ENCODE data around the gene KAZN. TPM values are rescaled to one million over a fixed set of nuclear protein-coding genes. Genes with fewer than 3 reads are reported as not detected.

KAZN gene
- total and polyA plus RNA-seq, 4 donors, result 4.4 to 19.3 (median 9.6) TPM

DNA sequence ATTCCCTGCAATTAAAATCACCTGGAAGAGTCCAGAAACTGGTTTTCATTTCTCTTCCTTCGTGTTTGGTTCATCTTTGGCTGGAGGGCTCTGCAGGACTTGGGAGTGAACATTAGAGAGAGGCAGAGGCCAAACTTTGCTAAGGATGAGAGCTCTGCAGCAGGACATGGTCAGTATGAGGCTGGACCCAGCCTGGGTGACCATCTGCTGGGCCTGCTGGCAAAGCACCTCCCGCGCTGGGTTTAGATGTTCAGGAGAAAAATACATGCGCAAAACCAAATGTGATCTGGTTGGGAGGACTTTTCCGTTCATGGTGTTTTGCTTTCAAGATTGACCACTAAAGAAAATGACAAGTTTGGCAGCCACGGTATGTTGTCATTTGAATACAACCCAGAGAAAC is 15.9 kb downstream of the KAZN start:
- H3K27me3 ChIP-seq (ENCODE audit: control insufficient read depth in 1 of 2, insufficient read depth in 2 of 2, low read length in 1 of 2), result no peaks in the 10 kb centered on the region

DNA sequence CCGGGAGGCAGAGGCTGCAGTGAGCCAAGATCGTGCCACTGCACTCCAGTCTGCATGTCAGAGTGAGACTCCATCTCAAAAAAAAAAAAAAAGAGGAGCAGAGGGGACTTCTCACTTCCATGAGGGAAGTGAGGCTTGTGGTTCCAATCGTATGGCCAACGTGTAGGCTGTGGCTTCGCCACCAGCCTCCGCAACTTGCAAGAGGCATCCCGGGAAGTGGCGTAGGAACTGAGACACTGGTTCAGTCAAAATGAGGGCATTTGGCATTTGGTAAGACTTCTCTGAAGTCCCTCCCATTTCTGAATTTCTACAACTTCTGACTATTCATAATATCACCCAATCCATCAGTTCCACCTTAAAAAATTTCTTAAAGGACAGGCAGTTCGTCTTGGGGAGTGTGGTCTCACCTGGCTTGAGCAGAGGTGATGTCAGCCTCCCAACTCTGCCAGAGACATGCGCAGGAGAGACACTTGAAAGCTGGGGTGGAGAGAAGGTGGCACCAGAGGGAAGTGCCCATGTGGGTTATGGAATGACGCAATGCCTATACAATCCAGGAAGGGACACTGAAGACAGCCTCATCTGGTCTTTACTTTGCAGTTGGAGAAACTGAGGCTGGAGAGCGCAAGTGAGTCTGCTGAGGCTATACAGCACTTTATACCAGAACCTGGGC is 17.2 kb downstream of the KAZN start:
- H3K27ac ChIP-seq (ENCODE audit: low read depth in 1 of 2, low read length in 2 of 2), result no peak overlapping the region
- ATAC-seq (ENCODE audit: low FRiP score) (no peak), DNase-seq (no peak)
- H3K36me3 ChIP-seq (ENCODE audit: control insufficient read depth in 1 of 2, insufficient read depth in 2 of 2, low read length in 1 of 2), result no peaks in the 10 kb centered on the region
- WGBS, 2 donors, result 85 to 89% methylated on average over 12 of the region's 12 CpGs
- H3K27me3 ChIP-seq (ENCODE audit: control insufficient read depth in 1 of 2, insufficient read depth in 2 of 2, low read length in 1 of 2), result no peaks in the 10 kb centered on the region
- no peaks in the 10 kb centered on the region for H3K4me1 ChIP-seq (ENCODE audit: control insufficient read depth in 1 of 2, insufficient read depth in 2 of 2, low read length in 2 of 2)
- no peak overlapping the region for H3K4me3 ChIP-seq (ENCODE audit: low read length in 2 of 2)
- peaks cover 4% of the 10 kb centered on the region for H3K9me3 ChIP-seq (ENCODE audit: control insufficient read depth, low read length)
- intact Hi-C loops (cut with DNase I), result no loop called here

More for the DNA sequence above, 15.9 kb downstream of the KAZN start:
- Histone ChIP-seq H3K27ac (ENCODE audit: low read depth in 1 of 2, low read length in 2 of 2) (no peak overlapping the region), H3K4me1 (ENCODE audit: control insufficient read depth in 1 of 2, insufficient read depth in 2 of 2, low read length in 2 of 2) (no peaks in the 10 kb centered on the region), H3K4me3 (ENCODE audit: low read length in 2 of 2) (no peak overlapping the region), H3K9me3 (ENCODE audit: control insufficient read depth, low read length) (peaks cover 4% of the 10 kb centered on the region), H3K36me3 (ENCODE audit: control insufficient read depth in 1 of 2, insufficient read depth in 2 of 2, low read length in 1 of 2) (no peaks in the 10 kb centered on the region)
- DNase-seq, result no peak
- WGBS, 2 donors, result 89 to 94% methylated on average over 6 of the region's 6 CpGs
- intact Hi-C loops (cut with DNase I), result no loop called here
- ATAC-seq (ENCODE audit: low FRiP score), result no peak

DNA sequence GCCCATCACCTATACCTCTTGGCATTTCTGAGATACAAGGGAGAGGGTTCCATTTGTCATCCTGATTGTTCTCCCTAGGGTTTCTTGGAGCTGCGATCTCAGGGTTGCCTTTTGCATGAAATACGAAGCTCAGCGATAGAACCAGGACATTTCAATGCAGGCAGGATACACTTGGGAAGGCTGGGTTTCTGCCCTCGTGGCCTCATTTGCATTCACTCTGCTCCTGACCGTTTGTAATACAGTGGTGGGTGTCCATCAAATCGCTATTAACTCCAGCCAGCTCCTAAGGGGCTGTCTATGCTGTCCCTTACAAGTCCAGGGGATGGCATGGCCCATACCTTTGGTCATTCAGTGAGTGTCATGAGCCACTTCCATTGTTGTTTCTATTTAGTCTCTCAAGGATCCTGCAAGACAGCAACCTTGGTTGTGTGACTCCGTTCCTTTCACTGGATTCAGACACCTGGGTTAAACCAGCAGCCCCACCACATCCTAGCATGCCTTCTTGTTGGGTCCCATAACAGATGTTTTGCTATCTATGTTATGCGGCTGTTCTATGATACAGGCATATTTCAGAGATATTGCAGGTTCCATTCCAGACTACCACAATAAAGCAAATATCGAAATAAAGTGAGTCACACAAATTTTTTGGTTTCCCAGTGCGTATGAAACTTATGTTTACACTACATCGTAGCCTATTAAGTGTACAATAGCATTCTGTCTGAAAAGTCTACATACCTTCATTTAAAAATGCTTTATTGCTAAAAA is 18.3 kb downstream of the KAZN start:
- no peak for DNase-seq
- Histone ChIP-seq H3K36me3 (ENCODE audit: control insufficient read depth in 1 of 2, insufficient read depth in 2 of 2, low read length in 1 of 2) (no peaks in the 10 kb centered on the region), H3K4me3 (ENCODE audit: low read length in 2 of 2) (no peak overlapping the region), H3K27ac (ENCODE audit: low read depth in 1 of 2, low read length in 2 of 2) (no peak overlapping the region), H3K9me3 (ENCODE audit: control insufficient read depth, low read length) (peaks cover 4% of the 10 kb centered on the region), H3K27me3 (ENCODE audit: control insufficient read depth in 1 of 2, insufficient read depth in 2 of 2, low read length in 1 of 2) (no peaks in the 10 kb centered on the region), H3K4me1 (ENCODE audit: control insufficient read depth in 1 of 2, insufficient read depth in 2 of 2, low read length in 2 of 2) (no peaks in the 10 kb centered on the region)
- ATAC-seq (ENCODE audit: low FRiP score), result no peak
- 62 to 63% methylated on average over 11 of the region's 11 CpGs for WGBS, 2 donors
- intact Hi-C loops (cut with DNase I), result no loop called here

- Histone ChIP-seq H3K4me1 (ENCODE audit: control insufficient read depth in 1 of 2, insufficient read depth in 2 of 2, low read length in 2 of 2) (no peaks in the 10 kb centered on the region), H3K27ac (ENCODE audit: low read depth in 1 of 2, low read length in 2 of 2) (no peak overlapping the region), H3K36me3 (ENCODE audit: control insufficient read depth in 1 of 2, insufficient read depth in 2 of 2, low read length in 1 of 2) (no peaks in the 10 kb centered on the region), H3K27me3 (ENCODE audit: control insufficient read depth in 1 of 2, insufficient read depth in 2 of 2, low read length in 1 of 2) (no peaks in the 10 kb centered on the region), H3K4me3 (ENCODE audit: low read length in 2 of 2) (no peak overlapping the region), H3K9me3 (ENCODE audit: control insufficient read depth, low read length) (peaks cover 4% of the 10 kb centered on the region)
- ATAC-seq (ENCODE audit: low FRiP score), result no peak
- WGBS, 2 donors, result 17 to 26% methylated on average over 7 of the region's 7 CpGs
- intact Hi-C loops (cut with DNase I), result no loop called here
- no peak for DNase-seq
These were observed 19.3 kb downstream of the KAZN start for GRCh38 chr1:14617791-14618190.

DNA sequence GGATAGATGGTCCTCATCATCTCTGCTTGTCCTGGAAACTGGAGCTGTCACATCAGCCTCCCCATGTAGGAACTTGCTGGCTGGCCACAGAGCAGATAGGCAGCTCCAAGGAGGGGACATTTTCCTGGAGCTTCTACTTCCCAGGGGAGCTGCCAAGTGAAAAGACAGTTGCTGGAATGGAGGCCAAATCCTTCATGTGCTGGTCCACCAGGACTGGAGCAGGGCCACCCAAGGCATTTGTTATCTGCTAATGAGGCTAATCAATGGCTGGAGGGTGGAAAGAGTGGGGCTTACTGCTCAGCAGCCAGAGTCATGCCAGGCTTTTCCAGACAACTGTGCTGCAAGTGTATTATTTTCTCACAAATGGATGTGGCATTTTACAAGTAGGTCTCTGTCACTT is 22.5 kb downstream of the KAZN start:
- DNase-seq, result no peak
- intact Hi-C loops (cut with DNase I), result no loop called here
- ATAC-seq (ENCODE audit: low FRiP score), result no peak
- Histone ChIP-seq H3K4me1 (ENCODE audit: control insufficient read depth in 1 of 2, insufficient read depth in 2 of 2, low read length in 2 of 2) (no peaks in the 10 kb centered on the region), H3K36me3 (ENCODE audit: control insufficient read depth in 1 of 2, insufficient read depth in 2 of 2, low read length in 1 of 2) (no peaks in the 10 kb centered on the region), H3K4me3 (ENCODE audit: low read length in 2 of 2) (no peak overlapping the region), H3K27ac (ENCODE audit: low read depth in 1 of 2, low read length in 2 of 2) (no peak overlapping the region), H3K9me3 (ENCODE audit: control insufficient read depth, low read length) (peaks cover 4% of the 10 kb centered on the region), H3K27me3 (ENCODE audit: control insufficient read depth in 1 of 2, insufficient read depth in 2 of 2, low read length in 1 of 2) (no peaks in the 10 kb centered on the region)

DNA sequence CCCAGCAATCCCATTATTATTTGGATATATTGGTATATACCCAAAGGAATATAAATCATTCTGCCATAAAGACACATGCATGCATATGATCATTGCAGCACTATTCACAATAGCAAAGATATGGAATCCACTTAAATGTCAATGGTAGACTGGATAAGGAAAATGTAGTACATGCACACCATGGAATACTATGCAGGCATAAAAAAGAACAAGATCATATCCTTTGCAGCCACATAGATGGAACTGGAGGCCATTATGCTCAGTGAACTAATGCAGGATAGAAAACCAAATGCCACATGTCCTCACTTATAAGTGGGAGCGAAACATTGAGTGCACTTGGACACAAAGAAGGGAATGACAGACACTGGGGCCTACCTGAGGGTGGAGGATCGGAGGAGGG is 24.6 kb downstream of the KAZN start:
- peaks cover 2% of the 10 kb centered on the region for H3K9me3 ChIP-seq (ENCODE audit: control insufficient read depth, low read length)
- H3K27ac ChIP-seq (ENCODE audit: low read depth in 1 of 2, low read length in 2 of 2), result no peak overlapping the region
- no peaks in the 10 kb centered on the region for H3K4me1 ChIP-seq (ENCODE audit: control insufficient read depth in 1 of 2, insufficient read depth in 2 of 2, low read length in 2 of 2)
- no peaks in the 10 kb centered on the region for H3K36me3 ChIP-seq (ENCODE audit: control insufficient read depth in 1 of 2, insufficient read depth in 2 of 2, low read length in 1 of 2)
- WGBS, 2 donors, result 95 to 97% methylated on average over 2 of the region's 2 CpGs
- H3K27me3 ChIP-seq (ENCODE audit: control insufficient read depth in 1 of 2, insufficient read depth in 2 of 2, low read length in 1 of 2), result no peaks in the 10 kb centered on the region
- no peak overlapping the region for H3K4me3 ChIP-seq (ENCODE audit: low read length in 2 of 2)
- DNase-seq (no peak), ATAC-seq (ENCODE audit: low FRiP score) (no peak)
- intact Hi-C loops (cut with DNase I), result no loop called here

DNA sequence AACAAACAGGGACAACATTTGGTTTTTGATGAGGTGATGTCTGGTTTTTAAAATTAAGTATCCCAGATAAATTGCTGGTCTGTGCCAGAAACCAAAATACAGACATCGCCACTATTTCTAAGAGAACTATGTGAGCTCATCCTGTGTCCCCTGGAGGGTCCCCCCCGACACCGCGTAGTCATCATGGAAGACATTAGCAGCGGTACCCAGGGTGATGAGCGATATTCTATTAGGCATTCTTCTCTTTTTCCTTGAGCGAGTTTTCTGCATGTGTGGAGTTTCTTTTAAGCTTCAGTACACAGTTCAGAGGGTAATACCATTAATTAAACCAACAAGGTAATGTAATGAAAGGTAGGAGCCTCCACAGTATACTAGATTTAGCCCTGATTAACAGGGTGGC is 26.5 kb downstream of the KAZN start:
- 92 to 96% methylated on average over 7 of the region's 7 CpGs for WGBS, 2 donors
- Histone ChIP-seq H3K27me3 (ENCODE audit: control insufficient read depth in 1 of 2, insufficient read depth in 2 of 2, low read length in 1 of 2) (no peaks in the 10 kb centered on the region), H3K4me3 (ENCODE audit: low read length in 2 of 2) (no peak overlapping the region), H3K4me1 (ENCODE audit: control insufficient read depth in 1 of 2, insufficient read depth in 2 of 2, low read length in 2 of 2) (no peaks in the 10 kb centered on the region), H3K27ac (ENCODE audit: low read depth in 1 of 2, low read length in 2 of 2) (no peak overlapping the region), H3K9me3 (ENCODE audit: control insufficient read depth, low read length) (no peaks in the 10 kb centered on the region), H3K36me3 (ENCODE audit: control insufficient read depth in 1 of 2, insufficient read depth in 2 of 2, low read length in 1 of 2) (no peaks in the 10 kb centered on the region)
- intact Hi-C loops (cut with DNase I), result no loop called here
- ATAC-seq (ENCODE audit: low FRiP score) (no peak), DNase-seq (no peak)

DNA sequence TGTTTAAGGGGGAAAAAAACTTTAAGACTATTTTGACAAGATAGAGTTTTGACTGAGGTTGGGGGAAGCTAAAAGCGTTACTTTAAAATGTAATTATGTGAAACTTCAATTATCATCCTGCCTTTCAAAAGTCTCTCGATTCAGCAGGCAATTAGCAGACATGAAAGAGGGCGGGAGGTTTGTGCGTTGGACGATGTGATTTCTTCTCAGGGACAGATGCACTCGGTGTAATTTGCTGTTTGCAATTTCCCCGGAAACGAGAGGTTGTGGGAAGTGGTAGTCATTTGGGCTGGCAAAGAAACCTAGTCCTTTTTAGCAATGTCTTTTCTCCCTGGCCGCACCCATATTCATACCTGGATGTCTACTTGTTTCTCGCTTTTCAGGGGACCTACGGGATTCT is 27.1 kb downstream of the KAZN start:
- H3K4me3 ChIP-seq (ENCODE audit: low read length in 2 of 2), result no peak overlapping the region
- ATAC-seq (ENCODE audit: low FRiP score), result no peak
- H3K27ac ChIP-seq (ENCODE audit: low read depth in 1 of 2, low read length in 2 of 2), result no peak overlapping the region
- no peaks in the 10 kb centered on the region for H3K36me3 ChIP-seq (ENCODE audit: control insufficient read depth in 1 of 2, insufficient read depth in 2 of 2, low read length in 1 of 2)
- H3K4me1 ChIP-seq (ENCODE audit: control insufficient read depth in 1 of 2, insufficient read depth in 2 of 2, low read length in 2 of 2), result no peaks in the 10 kb centered on the region
- H3K27me3 ChIP-seq (ENCODE audit: control insufficient read depth in 1 of 2, insufficient read depth in 2 of 2, low read length in 1 of 2), result no peaks in the 10 kb centered on the region
- intact Hi-C loops (cut with DNase I), result no loop called here
- H3K9me3 ChIP-seq (ENCODE audit: control insufficient read depth, low read length), result no peaks in the 10 kb centered on the region
- WGBS, 2 donors, result 93% methylated on average over 11 of the region's 11 CpGs
- no peak for DNase-seq

DNA sequence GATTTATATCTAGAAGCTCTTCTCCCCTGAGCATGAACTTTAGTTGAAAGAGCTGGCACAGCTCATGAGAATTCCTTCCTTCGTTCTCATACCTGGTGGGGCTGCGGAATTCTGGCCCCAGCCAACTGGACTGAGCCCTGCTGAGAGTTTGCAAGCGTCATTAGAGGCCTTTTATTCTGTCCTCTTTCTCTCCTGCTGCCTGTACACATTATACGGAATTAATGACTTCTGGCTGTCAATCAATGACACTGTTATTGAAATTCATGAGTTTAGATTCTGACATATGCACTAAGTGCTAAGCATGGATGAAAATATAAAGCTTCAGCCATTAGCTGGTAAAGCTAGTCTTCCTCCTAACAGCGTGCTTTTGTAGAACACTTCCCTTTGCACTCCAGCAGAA is 27.5 kb downstream of the KAZN start:
- ATAC-seq (ENCODE audit: low FRiP score), result no peak
- no peak for DNase-seq
- Histone ChIP-seq H3K27me3 (ENCODE audit: control insufficient read depth in 1 of 2, insufficient read depth in 2 of 2, low read length in 1 of 2) (no peaks in the 10 kb centered on the region), H3K4me3 (ENCODE audit: low read length in 2 of 2) (no peak overlapping the region), H3K27ac (ENCODE audit: low read depth in 1 of 2, low read length in 2 of 2) (no peak overlapping the region), H3K9me3 (ENCODE audit: control insufficient read depth, low read length) (no peaks in the 10 kb centered on the region), H3K4me1 (ENCODE audit: control insufficient read depth in 1 of 2, insufficient read depth in 2 of 2, low read length in 2 of 2) (no peaks in the 10 kb centered on the region), H3K36me3 (ENCODE audit: control insufficient read depth in 1 of 2, insufficient read depth in 2 of 2, low read length in 1 of 2) (no peaks in the 10 kb centered on the region)
- intact Hi-C loops (cut with DNase I), result no loop called here
- WGBS, 2 donors, result 92 to 93% methylated on average over 5 of the region's 5 CpGs
